Erythroblast (primary cell): ENCODE results near the gene SAMD4B.

ENCODE experiments used
- GATA1 ChIP-seq: IDR thresholded peaks from 2 replicates; pipeline ENCODE4 v1.6.1; 2011; ENCODE audit warnings: low read depth, mild to moderate bottlenecking, control low read depth, low read length, moderate library complexity
- POLR2A ChIP-seq: IDR thresholded peaks from 2 replicates; pipeline ENCODE4 v1.6.1; 2011; ENCODE audit warnings: mild to moderate bottlenecking, low read length

DNA sequence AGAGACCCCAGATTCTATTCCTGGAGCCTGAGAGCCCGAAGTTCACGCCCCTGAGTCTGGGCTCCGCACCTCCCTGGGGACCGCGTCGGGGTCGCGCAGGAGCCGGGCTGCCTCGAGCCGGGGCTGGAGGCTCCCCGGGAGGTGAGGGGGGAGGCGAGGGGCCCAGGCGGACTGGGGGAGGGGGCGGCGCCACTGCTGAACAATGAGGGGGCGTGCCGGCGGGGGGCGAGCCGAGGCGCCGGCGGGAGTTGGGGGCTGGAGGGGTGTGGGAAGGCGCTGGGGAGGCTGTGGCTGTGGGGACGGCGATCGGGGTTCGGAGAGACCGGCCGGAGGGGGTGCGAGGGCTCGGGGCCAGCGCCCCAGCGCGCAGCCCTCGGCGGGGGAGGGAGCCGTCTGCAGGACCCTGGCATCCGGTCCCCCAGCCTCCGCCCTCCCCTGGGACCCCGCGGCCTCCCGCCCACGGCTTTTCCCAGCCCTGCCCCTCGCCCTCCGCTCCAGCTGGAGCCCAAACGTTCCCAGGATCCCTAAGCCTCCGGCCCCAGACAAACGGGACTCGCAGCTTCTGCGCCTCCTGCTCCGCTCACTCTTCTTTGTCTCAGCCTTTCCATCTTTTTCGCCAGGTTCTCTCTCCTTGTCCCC is 71.2 kb downstream of the SAMD4B start:
- TF ChIP-seq POLR2A (no peak), GATA1 (no peak)
